ENCODE results near the gene ANKDD1A.

DNA sequence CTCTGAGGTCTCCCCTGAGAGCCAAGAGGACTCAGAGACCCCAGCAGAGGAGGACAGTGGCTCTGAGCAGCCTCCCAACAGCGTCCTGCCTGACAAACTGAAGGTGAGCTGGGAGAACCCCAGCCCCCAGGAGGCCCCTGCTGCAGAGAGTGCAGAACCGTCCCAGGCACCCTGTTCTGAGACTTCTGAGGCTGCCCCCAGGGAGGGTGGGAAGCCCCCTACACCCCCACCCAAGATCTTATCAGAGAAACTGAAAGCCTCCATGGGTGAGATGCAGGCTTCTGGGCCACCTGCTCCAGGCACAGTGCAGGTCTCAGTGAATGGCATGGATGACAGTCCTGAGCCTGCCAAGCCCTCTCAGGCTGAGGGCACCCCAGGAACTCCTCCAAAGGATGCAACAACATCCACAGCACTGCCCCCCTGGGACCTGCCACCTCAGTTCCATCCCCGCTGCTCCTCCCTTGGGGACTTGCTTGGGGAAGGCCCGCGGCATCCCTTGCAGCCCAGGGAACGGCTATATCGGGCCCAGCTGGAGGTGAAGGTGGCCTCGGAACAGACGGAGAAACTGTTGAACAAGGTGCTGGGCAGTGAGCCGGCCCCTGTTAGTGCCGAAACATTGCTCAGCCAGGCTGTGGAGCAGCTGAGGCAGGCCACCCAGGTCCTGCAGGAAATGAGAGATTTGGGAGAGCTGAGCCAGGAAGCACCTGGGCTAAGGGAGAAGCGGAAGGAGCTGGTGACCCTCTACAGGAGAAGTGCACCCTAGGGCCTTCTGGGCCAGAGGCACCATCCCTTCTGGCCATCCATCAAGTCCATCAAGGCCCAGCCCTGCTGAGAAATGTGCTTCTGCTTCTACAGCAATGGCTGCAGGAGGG is 46.3 kb upstream of the ANKDD1A start:
- TF ChIP-seq, protein P1, sequence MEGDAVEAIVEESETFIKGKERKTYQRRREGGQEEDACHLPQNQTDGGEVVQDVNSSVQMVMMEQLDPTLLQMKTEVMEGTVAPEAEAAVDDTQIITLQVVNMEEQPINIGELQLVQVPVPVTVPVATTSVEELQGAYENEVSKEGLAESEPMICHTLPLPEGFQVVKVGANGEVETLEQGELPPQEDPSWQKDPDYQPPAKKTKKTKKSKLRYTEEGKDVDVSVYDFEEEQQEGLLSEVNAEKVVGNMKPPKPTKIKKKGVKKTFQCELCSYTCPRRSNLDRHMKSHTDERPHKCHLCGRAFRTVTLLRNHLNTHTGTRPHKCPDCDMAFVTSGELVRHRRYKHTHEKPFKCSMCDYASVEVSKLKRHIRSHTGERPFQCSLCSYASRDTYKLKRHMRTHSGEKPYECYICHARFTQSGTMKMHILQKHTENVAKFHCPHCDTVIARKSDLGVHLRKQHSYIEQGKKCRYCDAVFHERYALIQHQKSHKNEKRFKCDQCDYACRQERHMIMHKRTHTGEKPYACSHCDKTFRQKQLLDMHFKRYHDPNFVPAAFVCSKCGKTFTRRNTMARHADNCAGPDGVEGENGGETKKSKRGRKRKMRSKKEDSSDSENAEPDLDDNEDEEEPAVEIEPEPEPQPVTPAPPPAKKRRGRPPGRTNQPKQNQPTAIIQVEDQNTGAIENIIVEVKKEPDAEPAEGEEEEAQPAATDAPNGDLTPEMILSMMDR (conservative IDR thresholded peaks at IDR 0.05 in 1 of 2, IDR thresholded peaks at IDR 0.05 in 1 of 2; ENCODE audit: low read depth in 1 of 2, low read length in 2 of 2): no peak
- no peak for TF ChIP-seq EZH2 (IDR thresholded peaks at IDR 0.05; ENCODE audit: low read length, missing control alignments)

Measured in fibroblast of lung (primary cell).